DMS79 treated with DMSO at 0.1 percent for 48 hours (cell line): ENCODE data around the gene IFNA4.

Experiments used
- DNase-seq: peaks from one replicate; lab custom pipeline; 2025; lab: John Stamatoyannopoulos, UW

The IFNA4 gene

DNA sequence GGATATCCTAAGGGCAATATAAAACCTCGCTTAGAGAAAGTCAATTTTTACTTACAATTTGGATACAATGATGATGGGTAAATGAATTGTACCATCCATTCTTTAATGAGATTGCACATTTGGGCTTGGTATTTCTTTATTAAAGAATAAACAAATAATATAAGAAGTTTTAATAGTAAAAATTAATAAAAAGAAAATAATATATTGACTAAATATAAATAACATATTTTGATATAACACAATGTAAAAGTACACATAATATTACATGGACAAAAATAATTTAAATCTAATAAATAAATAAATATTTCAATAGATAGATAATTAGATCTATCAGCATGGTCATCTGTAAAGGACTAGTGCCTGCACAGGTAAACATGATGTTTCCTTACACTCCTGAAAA is 21.9 kb downstream of the IFNA4 start:
- no peak for DNase-seq

DNA sequence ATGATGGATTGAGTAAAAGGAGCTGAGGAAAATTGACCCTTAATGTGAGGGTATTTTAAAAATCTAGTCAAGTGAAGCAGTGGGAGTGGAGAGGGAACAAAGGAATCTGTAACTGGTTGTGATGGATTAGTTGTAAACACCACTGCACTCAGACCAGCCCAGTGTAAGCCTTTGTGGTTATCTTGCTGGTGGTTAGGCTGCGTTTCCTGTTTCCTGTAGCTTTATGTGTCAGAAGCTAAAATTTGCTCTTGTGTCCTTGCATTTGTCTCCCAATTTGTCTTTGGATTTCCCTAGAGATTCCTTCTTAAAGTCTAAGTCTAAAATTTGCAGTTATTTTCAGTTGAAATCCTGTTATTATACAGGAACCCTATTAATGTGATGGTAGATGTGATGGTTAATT is 27.2 kb downstream of the IFNA4 start:
- DNase-seq, result no peak

DNA sequence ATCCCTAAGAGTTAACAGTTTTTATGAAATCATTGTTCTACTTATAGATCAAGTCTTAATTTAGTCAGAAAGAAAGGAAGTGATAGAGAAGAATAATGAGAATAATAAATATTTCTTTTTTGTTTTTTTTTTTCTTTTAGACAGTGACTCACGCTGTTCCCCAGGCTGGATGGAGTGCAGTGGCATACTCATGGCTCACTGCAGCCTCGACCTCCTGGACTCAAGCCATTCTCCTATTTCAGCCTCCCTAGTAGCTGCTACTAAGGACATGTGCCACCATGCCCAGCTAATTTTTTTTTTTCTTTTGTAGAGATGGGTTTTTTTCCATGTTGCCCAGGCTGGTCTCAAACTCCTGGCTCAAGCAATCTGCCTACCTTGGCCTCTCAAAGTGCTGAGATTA is 31.9 kb downstream of the IFNA4 start:
- DNase-seq, result no peak

DNA sequence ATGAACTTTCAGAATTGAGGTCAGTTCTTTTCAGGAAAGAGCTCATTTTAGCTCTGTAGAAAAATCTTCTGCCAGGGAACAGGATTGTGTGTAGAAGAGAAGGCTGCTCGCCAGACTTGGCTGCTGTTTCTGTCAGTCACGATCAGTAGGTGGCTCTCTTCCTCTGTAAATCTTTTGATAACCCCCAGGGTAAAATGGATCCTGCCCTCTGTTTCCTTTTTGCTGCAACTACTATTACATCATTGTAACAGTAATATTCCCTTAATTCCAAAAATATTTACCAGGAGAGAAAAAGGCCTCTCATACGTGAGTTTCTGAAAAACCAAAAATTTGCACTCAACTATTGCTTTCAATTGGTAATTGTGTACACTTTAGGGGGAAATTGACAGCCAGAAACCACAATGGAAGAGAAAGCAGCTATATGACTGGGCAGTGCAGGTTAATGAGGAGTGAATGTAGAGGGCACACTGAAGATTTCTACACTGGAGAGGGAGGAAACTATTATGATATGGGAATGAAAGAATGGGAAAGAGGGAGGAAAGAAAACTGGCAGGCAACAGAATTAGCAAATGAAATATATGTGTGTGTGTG is 33.3 kb downstream of the IFNA4 start:
- no peak for DNase-seq

DNA sequence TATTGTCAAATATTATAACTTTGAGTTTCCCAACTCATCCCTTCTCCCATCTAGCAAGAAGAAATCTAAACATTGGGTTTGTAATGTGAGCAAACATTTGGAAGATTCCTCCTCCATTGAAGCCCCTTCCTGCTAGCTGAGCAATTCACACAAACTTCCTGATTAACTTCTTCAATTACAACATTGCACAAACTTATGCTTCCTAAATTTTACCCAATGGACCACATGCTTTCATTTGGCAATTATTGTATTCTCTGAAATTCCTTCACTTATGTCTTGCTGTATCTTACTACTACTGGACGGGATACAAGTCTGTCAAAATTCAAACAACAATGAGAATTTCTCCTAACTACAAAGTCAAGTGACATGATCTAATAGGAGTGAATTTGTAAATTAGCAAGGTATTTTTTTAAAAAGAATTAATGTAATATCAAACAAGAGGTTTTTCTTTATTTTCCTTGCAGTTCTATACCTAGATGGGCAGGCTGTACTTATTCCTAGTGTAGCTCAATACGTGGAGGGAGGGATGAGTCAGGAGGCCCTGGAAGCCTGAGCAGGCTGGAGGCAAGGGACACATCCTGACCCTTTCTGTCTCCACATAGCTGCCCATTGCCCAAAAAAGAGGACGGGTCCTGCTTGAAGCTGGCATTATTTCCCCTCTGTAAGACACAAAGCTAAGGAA is 33.9 kb downstream of the IFNA4 start:
- no peak for DNase-seq

DNA sequence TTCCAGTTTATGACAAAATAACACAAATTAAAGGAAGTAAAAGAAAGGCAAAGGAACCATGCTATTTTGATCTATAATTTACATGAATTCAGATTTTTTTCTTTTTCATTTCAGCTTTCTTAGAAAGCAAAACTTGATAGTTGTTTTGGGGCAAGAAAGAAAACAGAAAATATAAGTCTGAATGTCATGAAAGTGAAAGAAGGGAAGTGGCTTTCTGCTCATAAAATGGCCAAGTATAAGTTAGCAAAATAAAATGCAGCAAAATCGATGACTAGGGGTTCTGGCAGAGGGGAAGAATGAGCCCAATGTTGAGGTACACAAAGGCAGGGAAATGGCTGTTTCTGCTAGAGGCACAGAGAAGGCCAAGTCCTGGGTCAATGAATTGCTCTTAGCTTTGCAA is 42.8 kb downstream of the IFNA4 start:
- no peak for DNase-seq

DNA sequence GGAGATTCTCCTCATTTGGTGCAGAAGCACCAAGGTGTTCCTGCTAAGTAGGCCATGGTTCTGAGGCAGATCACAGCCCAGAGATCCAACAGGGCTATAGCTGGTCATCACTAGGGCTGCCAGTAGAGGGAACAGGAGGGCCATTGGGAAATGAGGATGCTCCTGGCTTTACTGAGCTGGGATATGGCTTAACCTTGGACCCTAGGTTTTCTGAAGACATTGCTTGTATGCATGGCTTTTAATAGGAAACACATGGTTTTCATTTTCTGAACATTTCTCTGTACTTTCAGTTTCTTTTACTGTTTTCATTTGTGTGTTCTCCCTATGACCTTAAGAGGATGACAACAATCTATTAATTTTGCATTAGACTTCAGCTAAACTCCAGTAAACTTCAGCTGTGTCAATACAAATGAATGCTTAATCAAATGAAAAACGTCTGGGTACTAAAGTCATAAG is 45.9 kb downstream of the IFNA4 start, which contains the start of gene IFNW1:
IFNW1 (minus strand) TSS at position 406 of the 456 bp plus-strand sequence; CDS start at position 144, 262 bp downstream.
- DNase-seq, result no peak

DNA sequence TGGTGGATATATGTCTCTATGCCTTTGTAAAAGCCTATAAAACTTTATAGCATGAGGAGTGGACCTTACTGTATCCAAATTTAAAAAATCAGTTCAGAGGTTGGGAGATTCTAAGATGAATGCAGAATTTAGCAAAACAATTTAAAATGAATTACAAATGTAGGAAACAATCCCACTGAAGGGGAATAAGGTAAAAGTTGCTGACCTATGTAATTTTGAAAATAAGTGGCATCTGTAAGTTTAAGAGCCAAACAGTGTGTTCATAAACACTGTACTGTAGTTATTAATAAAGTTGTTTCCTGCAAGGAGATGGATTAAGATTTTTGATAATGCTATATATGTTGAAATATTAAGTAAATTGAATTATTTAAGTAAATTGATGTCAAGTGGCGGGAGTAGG is 50.4 kb downstream of the IFNA4 start:
- DNase-seq, result no peak
